K562 (cell line): Measurements from ENCODE around the gene ACKR1. TPM values are rescaled to one million over a fixed set of nuclear protein-coding genes. Genes with fewer than 3 reads are reported as not detected.

Source experiments
- ASH1L ChIP-seq: fragments of 450-650 bp; IDR thresholded peaks from 2 replicates; pipeline ENCODE4 v1.6.1; 2018; ENCODE audit warnings: borderline replicate concordance, mild to moderate bottlenecking, low read depth; ENCODE audit not compliant: partially characterized antibody
- COPS2 ChIP-seq: fragments of 450-650 bp; conservative IDR thresholded peaks from 2 replicates; pipeline ENCODE4 v1.6.1; 2016; ENCODE audit warnings: mild to moderate bottlenecking, moderate library complexity
- DNMT1 ChIP-seq: fragments of 450-650 bp; IDR thresholded peaks from 2 replicates; pipeline ENCODE4 v1.6.1; 2016; ENCODE audit warnings: antibody characterized with exemption, mild to moderate bottlenecking
- DPF2 ChIP-seq: fragments of 450-650 bp; IDR thresholded peaks from 2 replicates; pipeline ENCODE4 v1.6.1; 2016
- EGR1 ChIP-seq: fragments of 450-650 bp; conservative IDR thresholded peaks from 2 replicates; pipeline ENCODE4 v1.6.1; 2017; ENCODE audit warnings: mild to moderate bottlenecking
- FOXK2 ChIP-seq, 2 experiments: fragments of 450-650 bp; IDR thresholded peaks in 1 of 2; conservative IDR thresholded peaks in 1 of 2; 2 replicates each; pipeline ENCODE4 v1.6.1; 2016; ENCODE audit warnings: low read depth in 2 of 2, mild to moderate bottlenecking in 1 of 2
- FOXP1 ChIP-seq: sonication (generic); formaldehyde crosslinking; IDR thresholded peaks from 2 replicates; pipeline ENCODE4 v1.8.0; 2022; ENCODE audit warnings: mild to moderate bottlenecking, missing genetic modification reagents
- GTF2E2 ChIP-seq: fragments of 200-800 bp; sonication (Bioruptor generic); IDR thresholded peaks from 2 replicates; pipeline ENCODE4 v1.6.1; 2016; ENCODE audit warnings: missing genetic modification characterization, missing compliant biosample characterization
- HMG20B ChIP-seq: fragments of 250-450 bp; sonication (Bioruptor Pico); IDR thresholded peaks from 2 replicates; pipeline ENCODE4 v1.5.0; 2021; ENCODE audit warnings: mild to moderate bottlenecking
- ILK ChIP-seq: fragments of 450-650 bp; IDR thresholded peaks from 2 replicates; pipeline ENCODE4 v1.6.1; 2016; ENCODE audit warnings: missing genetic modification characterization, low read depth, mild to moderate bottlenecking, missing compliant biosample characterization, moderate library complexity, borderline replicate concordance
- JUNB ChIP-seq: fragments of 450-650 bp; formaldehyde crosslinking; conservative IDR thresholded peaks from 2 replicates; pipeline ENCODE4 v1.4.0; 2020; ENCODE audit warnings: mild to moderate bottlenecking
- MEIS2 ChIP-seq: fragments of 450-650 bp; IDR thresholded peaks from 2 replicates; pipeline ENCODE4 v1.6.1; 2014; ENCODE audit warnings: mild to moderate bottlenecking; ENCODE audit not compliant: partially characterized antibody
- MTA2 ChIP-seq: fragments of 450-650 bp; IDR thresholded peaks from 2 replicates; pipeline ENCODE4 v1.6.1; 2016; ENCODE audit warnings: low read depth
- RBFOX2 ChIP-seq: fragments of 200-400 bp; formaldehyde crosslinking; IDR thresholded peaks from 2 replicates; pipeline ENCODE4 v1.6.1; 2017; ENCODE audit warnings: low read depth, mild to moderate bottlenecking, low read length, moderate library complexity
- RHOXF2B ChIP-seq: fragments of 250-450 bp; sonication (Bioruptor Pico); conservative IDR thresholded peaks from 2 replicates; pipeline ENCODE4 v1.5.1; 2021
- SMC3 ChIP-seq: conservative IDR thresholded peaks from 2 replicates; pipeline ENCODE4 v1.6.1; 2011; ENCODE audit warnings: low read depth, low read length, improper control_type of control experiment; ENCODE audit not compliant: insufficient read depth
- SUPT5H ChIP-seq: fragments of 450-650 bp; IDR thresholded peaks from 2 replicates; pipeline ENCODE4 v1.6.1; 2016
- TCF3 ChIP-seq: sonication (generic); formaldehyde crosslinking; IDR thresholded peaks from 2 replicates; pipeline ENCODE4 v1.4.0; 2020; ENCODE audit warnings: mild to moderate bottlenecking, missing genetic modification reagents
- TOE1 ChIP-seq, 2 experiments: fragments of 450-650 bp in 1 of 2; sonication (generic) in 1 of 2; formaldehyde crosslinking in 1 of 2; IDR thresholded peaks; 2 replicates each; pipeline versions ENCODE4 v1.7.1 to v1.8.0; 2016 to 2022; ENCODE audit warnings: borderline replicate concordance in 2 of 2, mild to moderate bottlenecking in 2 of 2, antibody characterized with exemption in 1 of 2, inconsistent platforms in 1 of 2, low read depth in 1 of 2, missing genetic modification reagents in 1 of 2, moderate library complexity in 1 of 2
- XRCC3 ChIP-seq: fragments of 450-650 bp; IDR thresholded peaks from 2 replicates; pipeline ENCODE4 v1.6.1; 2017; ENCODE audit warnings: mild to moderate bottlenecking, moderate library complexity
- ZEB2 ChIP-seq: fragments of 450-650 bp; IDR thresholded peaks from 2 replicates; pipeline ENCODE4 v1.6.1; 2016
- ZNF263 ChIP-seq: sonication (generic); formaldehyde crosslinking; IDR thresholded peaks from 2 replicates; pipeline ENCODE4 v1.8.0; 2022; ENCODE audit warnings: mild to moderate bottlenecking, missing genetic modification reagents, borderline replicate concordance
- polyA plus RNA-seq, 8 experiments: library from polyadenylated mRNA; depleted of rRNA in 4 of 8; stranded (reverse) in 5 of 8; unstranded in 3 of 8; fragments of >200 nt; fragmentation: Nextera tagmentation in 2 of 8; fragmentation: Illumina TruSeq in 1 of 8; extraction: Ambion mirVana in 2 of 8; extraction: Trizol in 1 of 8; gene quantifications; 2 replicates each; pipeline versions ENCODE4 v1.2.1 to v1.2.3, GENCODE V29; 2011 to 2014; ENCODE audit warnings: inconsistent platforms in 1 of 8, missing spikeins in 1 of 8
- total RNA-seq, 7 experiments: library from RNA; depleted of rRNA in 6 of 7; stranded (reverse); fragments of >200 nt in 6 of 7; fragmentation: Illumina TruSeq in 2 of 7; extraction: Trizol in 2 of 7; gene quantifications; 2 replicates each; pipeline versions ENCODE4 v1.2.1 to v1.2.3, GENCODE V29; 2011 to 2021; ENCODE audit warnings: low replicate concordance in 1 of 7
- TF ChIP-seq, protein P1 (sequence below): fragments of 450-650 bp; formaldehyde crosslinking; IDR thresholded peaks from 2 replicates; pipeline ENCODE4 v1.4.0; 2022; ENCODE audit warnings: missing genetic modification characterization
- TF ChIP-seq, protein P2 (sequence below): sonication (generic); formaldehyde crosslinking; IDR thresholded peaks from 2 replicates; pipeline ENCODE4 v1.8.0; 2022; ENCODE audit warnings: mild to moderate bottlenecking, missing genetic modification reagents, borderline replicate concordance

Gene ACKR1
- total and polyA plus RNA-seq, 9 of the 15 experiments (the other 6 are each of a cell fraction or from before 2014, with no cell fraction given) = 0.07 to 0.64 (median 0.18) TPM

DNA sequence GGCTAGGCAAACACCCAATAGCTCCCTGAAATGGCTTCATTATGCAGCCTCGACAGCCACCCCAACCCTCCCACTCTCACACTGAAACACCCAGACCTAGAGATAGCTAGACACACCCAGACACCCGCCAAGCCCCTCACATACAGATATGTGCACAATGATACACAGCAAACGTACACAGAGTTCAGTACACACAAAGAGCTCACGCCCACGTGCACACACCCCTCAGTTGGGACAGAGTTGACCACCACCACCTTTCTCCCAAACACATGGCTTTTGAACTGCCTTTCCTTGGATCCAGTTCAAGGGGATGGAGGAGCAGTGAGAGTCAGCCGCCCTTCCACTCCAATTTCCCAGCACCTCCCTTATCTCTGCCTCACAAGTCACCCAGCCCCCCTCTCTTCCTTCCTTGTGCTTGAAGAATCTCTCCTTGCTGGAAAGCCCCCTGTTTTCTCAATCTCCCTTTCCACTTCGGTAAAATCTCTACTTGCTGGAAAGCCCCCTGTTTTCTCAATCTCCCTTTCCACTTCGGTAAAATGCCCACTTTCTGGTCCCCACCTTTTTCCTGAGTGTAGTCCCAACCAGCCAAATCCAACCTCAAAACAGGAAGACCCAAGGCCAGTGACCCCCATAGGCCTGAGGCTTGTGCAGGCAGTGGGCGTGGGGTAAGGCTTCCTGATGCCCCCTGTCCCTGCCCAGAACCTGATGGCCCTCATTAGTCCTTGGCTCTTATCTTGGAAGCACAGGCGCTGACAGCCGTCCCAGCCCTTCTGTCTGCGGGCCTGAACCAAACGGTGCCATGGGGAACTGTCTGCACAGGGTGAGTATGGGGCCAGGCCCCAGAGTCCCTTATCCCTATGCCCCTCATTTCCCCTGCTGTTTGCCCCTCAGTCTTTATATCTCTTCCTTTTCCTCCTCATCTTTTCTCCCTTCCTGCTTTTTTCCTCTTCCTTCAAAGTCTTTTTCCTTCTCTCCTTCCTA is at the start of gene ACKR1 (continued):
- TF ChIP-seq XRCC3 (no peak), ZEB2 (no peak), ASH1L (no peak), JUNB (CRISPR knock-in tag) (no peak), SMC3 (no peak), TCF3 (peak; percentile 64), RHOXF2B (CRISPR knock-in tag) (no peak), FOXK2 (conservative IDR thresholded peaks at IDR 0.05 in 1 of 2, IDR thresholded peaks at IDR 0.05 in 1 of 2; ENCODE audit: low read depth in 2 of 2) (0 out of 4 replicates have a peak, but pooled peaks of 1 of the 2 experiments have one; percentile 38), TOE1 (IDR thresholded peaks at IDR 0.05; ENCODE audit: borderline replicate concordance) (peak; percentile 29; the same call in 1 of the 2 replicates), TOE1 (CRISPR knock-in tag; IDR thresholded peaks at IDR 0.05; ENCODE audit: borderline replicate concordance, low read depth) (no peak), GTF2E2 (tag) (no peak), EGR1 (peak; percentile 15; the same call in 1 of the 2 replicates), DPF2 (peak; percentile 73; the same call in 1 of the 2 replicates), ILK (tag) (no peak), COPS2 (no peak), HMG20B (CRISPR knock-in tag) (no peak), MTA2 (peak; percentile 45; the same call in 1 of the 2 replicates), FOXP1 (no peak), DNMT1 (no peak), RBFOX2 (no peak), MEIS2 (peak; percentile 53), ZNF263 (no peak), SUPT5H (no peak)
- TF ChIP-seq, protein P1, sequence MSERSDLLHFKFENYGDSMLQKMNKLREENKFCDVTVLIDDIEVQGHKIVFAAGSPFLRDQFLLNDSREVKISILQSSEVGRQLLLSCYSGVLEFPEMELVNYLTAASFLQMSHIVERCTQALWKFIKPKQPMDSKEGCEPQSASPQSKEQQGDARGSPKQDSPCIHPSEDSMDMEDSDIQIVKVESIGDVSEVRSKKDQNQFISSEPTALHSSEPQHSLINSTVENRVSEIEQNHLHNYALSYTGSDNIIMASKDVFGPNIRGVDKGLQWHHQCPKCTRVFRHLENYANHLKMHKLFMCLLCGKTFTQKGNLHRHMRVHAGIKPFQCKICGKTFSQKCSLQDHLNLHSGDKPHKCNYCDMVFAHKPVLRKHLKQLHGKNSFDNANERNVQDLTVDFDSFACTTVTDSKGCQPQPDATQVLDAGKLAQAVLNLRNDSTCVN = no peak
- TF ChIP-seq, protein P2, sequence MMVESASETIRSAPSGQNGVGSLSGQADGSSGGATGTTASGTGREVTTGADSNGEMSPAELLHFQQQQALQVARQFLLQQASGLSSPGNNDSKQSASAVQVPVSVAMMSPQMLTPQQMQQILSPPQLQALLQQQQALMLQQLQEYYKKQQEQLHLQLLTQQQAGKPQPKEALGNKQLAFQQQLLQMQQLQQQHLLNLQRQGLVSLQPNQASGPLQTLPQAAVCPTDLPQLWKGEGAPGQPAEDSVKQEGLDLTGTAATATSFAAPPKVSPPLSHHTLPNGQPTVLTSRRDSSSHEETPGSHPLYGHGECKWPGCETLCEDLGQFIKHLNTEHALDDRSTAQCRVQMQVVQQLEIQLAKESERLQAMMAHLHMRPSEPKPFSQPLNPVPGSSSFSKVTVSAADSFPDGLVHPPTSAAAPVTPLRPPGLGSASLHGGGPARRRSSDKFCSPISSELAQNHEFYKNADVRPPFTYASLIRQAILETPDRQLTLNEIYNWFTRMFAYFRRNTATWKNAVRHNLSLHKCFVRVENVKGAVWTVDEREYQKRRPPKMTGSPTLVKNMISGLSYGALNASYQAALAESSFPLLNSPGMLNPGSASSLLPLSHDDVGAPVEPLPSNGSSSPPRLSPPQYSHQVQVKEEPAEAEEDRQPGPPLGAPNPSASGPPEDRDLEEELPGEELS (CRISPR knock-in tag) = no peak
